IPS-18a (cell line): ENCODE results near the gene ATP2B3.
A peak's percentile ranks its signal among the peaks of the same experiment; 100 is the strongest.

Source experiments
- H3K27ac ChIP-seq: one replicate; pipeline ENCODE4 v1.5.1; 2013; ENCODE audit warnings: low read length
- H3K27me3 ChIP-seq: one replicate; pipeline ENCODE4 v1.6.1; 2013; ENCODE audit warnings: mild to moderate bottlenecking, low read length; ENCODE audit not compliant: control insufficient read depth, insufficient read depth
- H3K36me3 ChIP-seq: one replicate; pipeline ENCODE4 v1.6.1; 2013; ENCODE audit warnings: low read depth, low read length; ENCODE audit not compliant: control insufficient read depth
- H3K4me1 ChIP-seq: one replicate; pipeline ENCODE4 v1.6.1; 2013; ENCODE audit warnings: low read depth, low read length; ENCODE audit not compliant: control insufficient read depth
- H3K4me3 ChIP-seq: one replicate; pipeline ENCODE4 v1.5.1; 2013; ENCODE audit warnings: low read length
- H3K9ac ChIP-seq: one replicate; pipeline ENCODE4 v1.6.1; 2013; ENCODE audit warnings: mild to moderate bottlenecking, low read length, moderate library complexity
- H3K9me3 ChIP-seq: one replicate; pipeline ENCODE4 v1.6.1; 2013; ENCODE audit warnings: low read depth, low read length; ENCODE audit not compliant: control insufficient read depth

The ATP2B3 gene

DNA sequence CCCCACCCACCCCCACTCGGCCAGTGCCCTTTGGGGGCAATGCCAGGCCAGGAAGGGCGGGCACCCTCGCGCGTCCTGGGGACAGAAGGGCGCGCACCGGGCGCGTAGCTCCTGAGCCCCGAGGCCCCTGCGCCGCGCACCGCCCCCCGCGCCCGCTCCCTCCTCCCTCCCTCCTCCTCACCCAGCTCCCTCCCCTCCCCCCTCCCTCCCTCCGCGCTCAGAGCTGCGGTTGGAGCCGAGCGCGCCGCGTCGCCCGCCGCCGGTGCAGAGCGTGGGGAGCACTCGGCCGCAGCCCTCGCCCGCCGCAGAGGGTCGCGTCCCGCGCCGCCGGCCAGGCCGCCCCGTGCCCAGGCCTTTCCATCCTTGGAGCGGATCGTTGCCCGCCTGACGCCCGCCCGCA, at the start of gene ATP2B3:
TSS of gene ATP2B3 (plus strand) at position 220 of the 400 bp plus-strand sequence. CDS start 18,606 bp downstream, outside the sequence.
- Histone ChIP-seq H3K4me3 (peak within 1 kb of the TSS; percentile 24), H3K9me3 (peaks cover 5% of the 10 kb centered on the region), H3K9ac (no peak within 1 kb of the TSS), H3K27ac (no peak within 1 kb of the TSS), H3K27me3 (peaks cover 53% of the 10 kb centered on the region), H3K4me1 (no peaks in the 10 kb centered on the region), H3K36me3 (no peaks in the 10 kb centered on the region)

GRCh38 chrX:153468008-153468580, 49.3 kb upstream of the ATP2B3 start:
- Histone ChIP-seq H3K9ac (no peak overlapping the region), H3K9me3 (no peaks in the 10 kb centered on the region), H3K4me3 (no peak overlapping the region), H3K27me3 (no peaks in the 10 kb centered on the region), H3K27ac (no peak overlapping the region), H3K36me3 (no peaks in the 10 kb centered on the region), H3K4me1 (no peaks in the 10 kb centered on the region)

- no peak overlapping the region for H3K27ac ChIP-seq
- H3K9ac ChIP-seq = peak overlapping the region; percentile 50
- peak overlapping the region; percentile 77 for H3K4me3 ChIP-seq
- H3K4me1 ChIP-seq = no peaks in the 10 kb centered on the region
- H3K27me3 ChIP-seq = peaks cover under 1% of the 10 kb centered on the region
- H3K36me3 ChIP-seq = no peaks in the 10 kb centered on the region
- no peaks in the 10 kb centered on the region for H3K9me3 ChIP-seq
Measured at GRCh38 chrX:153469811-153470410, 47.5 kb upstream of the ATP2B3 start.

GRCh38 chrX:153470411-153471363, 46.8 kb upstream of the ATP2B3 start, which contains the start of gene HAUS7:
Gene HAUS7, minus strand, starts transcription at chrX:153470576. Its CDS starts 19 bp downstream, at chrX:153470557.
- Histone ChIP-seq H3K27me3 (peaks cover 9% of the 10 kb centered on the region), H3K9me3 (no peaks in the 10 kb centered on the region), H3K27ac (no peak within 1 kb of the TSS)

GRCh38 chrX:153471663-153472280, 45.7 kb upstream of the ATP2B3 start:
- Histone ChIP-seq H3K4me1 (no peaks in the 10 kb centered on the region), H3K4me3 (no peak overlapping the region), H3K9me3 (no peaks in the 10 kb centered on the region)

More at GRCh38 chrX:153470411-153471363, 46.8 kb upstream of the ATP2B3 start, which contains the start of gene HAUS7:
- Histone ChIP-seq H3K4me1 (no peaks in the 10 kb centered on the region), H3K36me3 (no peaks in the 10 kb centered on the region), H3K4me3 (peak within 1 kb of the TSS; percentile 77), H3K9ac (peak within 1 kb of the TSS; percentile 50)

DNA sequence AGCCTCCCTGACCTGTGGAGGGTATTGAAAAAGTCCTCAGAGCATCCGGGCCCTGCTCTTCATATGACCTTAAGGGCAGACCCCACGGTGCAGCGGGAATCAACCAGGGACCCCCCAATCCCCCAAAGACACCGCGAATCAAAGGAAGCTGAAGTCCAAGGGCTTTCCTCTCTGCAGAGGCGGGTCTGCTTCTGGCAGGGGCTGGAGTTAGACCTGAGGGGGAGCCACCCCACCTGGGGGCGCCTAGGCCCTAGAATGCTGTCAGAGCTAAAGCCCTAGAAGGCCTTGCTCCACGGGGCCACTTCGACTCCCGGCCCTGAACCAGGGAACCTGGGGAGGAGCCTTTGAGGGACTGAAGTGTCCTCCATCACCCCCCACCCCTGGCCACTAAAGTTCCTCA, 44.3 kb upstream of the ATP2B3 start:
- H3K9me3 ChIP-seq = no peaks in the 10 kb centered on the region
- H3K4me1 ChIP-seq = peaks cover 7% of the 10 kb centered on the region
- no peak overlapping the region for H3K9ac ChIP-seq
- H3K4me3 ChIP-seq = no peak overlapping the region
- H3K27me3 ChIP-seq = peaks cover 17% of the 10 kb centered on the region
- H3K36me3 ChIP-seq = no peaks in the 10 kb centered on the region
- no peak overlapping the region for H3K27ac ChIP-seq

More at GRCh38 chrX:153471663-153472280, 45.7 kb upstream of the ATP2B3 start:
- Histone ChIP-seq H3K27ac (no peak overlapping the region), H3K9ac (no peak overlapping the region), H3K27me3 (peaks cover 17% of the 10 kb centered on the region), H3K36me3 (no peaks in the 10 kb centered on the region)

GRCh38 chrX:153474266-153474665, 43.2 kb upstream of the ATP2B3 start:
- H3K36me3 ChIP-seq = no peaks in the 10 kb centered on the region
- peaks cover 7% of the 10 kb centered on the region for H3K4me1 ChIP-seq
- no peak overlapping the region for H3K27ac ChIP-seq
- H3K9ac ChIP-seq = no peak overlapping the region
- H3K9me3 ChIP-seq = no peaks in the 10 kb centered on the region
- peaks cover 17% of the 10 kb centered on the region for H3K27me3 ChIP-seq
- no peak overlapping the region for H3K4me3 ChIP-seq

DNA sequence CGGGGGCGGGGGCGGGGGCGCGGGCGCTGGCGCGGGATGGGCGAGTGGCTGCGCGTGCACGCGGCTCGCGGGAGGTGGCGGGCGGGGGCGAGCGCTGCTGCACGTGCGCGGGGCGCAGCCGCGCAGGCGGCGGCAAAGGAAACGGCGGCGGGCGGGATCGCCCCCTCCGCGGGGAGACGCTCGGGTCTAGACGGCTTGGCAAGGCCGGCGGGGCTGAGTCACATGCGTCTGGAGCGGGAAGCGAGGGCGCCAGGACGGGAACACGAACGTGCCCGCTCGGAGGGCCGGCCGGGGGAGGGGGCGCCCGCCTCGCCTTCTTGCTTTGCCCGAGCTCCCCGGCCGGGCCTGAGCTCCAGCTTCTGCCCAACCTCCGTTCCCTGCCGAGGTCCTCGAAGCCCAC, 42.7 kb upstream of the ATP2B3 start:
- Histone ChIP-seq H3K27ac (no peak overlapping the region), H3K9me3 (no peaks in the 10 kb centered on the region), H3K4me1 (peaks cover 7% of the 10 kb centered on the region), H3K9ac (no peak overlapping the region), H3K36me3 (no peaks in the 10 kb centered on the region), H3K4me3 (no peak overlapping the region), H3K27me3 (peaks cover 17% of the 10 kb centered on the region)

DNA sequence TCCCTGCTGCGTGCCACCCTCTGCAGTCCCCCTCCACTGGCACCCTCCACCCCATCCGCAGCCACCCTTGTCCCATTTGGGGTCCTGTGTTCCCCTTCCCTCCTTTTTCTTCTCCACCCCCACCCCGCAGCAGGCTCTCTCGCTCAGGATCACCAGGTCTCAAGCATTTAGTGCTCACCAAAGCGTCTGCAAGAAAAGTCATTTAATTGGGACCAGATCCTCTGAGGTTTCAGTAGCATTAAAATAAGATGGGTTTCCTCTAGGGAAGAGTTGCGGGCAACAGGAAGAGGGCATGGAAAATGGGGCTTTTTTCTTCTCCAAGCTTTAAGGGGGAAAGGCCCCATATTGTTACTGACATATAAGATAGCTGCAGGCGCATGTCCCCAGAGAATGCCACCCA, 42.2 kb upstream of the ATP2B3 start:
- H3K9me3 ChIP-seq = no peaks in the 10 kb centered on the region
- H3K27ac ChIP-seq = no peak overlapping the region
- H3K27me3 ChIP-seq = peaks cover 17% of the 10 kb centered on the region
- H3K9ac ChIP-seq = no peak overlapping the region
- H3K36me3 ChIP-seq = no peaks in the 10 kb centered on the region
- peaks cover 7% of the 10 kb centered on the region for H3K4me1 ChIP-seq
- H3K4me3 ChIP-seq = no peak overlapping the region

DNA sequence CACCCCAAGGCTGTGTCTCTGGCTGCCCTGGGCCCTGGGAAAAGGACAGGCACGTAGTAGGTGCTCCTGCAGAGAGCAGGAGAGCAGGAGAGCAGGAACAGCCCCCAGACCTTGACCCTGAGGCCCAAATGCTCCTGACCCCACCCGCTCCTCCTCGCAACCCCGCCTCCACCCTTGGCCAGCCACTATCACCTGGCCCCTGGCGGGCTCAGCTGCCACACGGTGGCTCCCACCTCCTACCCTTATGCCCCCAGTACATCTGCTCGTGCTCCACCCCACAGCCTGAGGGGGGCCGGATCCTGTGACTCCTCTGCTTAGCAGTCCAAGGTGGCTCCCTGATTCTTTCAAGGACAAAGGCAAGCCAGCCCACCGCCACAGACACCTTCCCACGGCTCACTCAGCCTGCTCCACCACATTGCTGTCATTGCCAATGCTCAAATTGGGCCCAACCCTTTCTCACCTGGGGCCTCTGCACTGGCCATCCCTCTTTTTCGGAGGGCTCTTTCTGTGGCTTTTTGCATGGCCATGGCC, 41.6 kb upstream of the ATP2B3 start:
- peaks cover 7% of the 10 kb centered on the region for H3K4me1 ChIP-seq
- H3K27ac ChIP-seq = no peak overlapping the region
- H3K36me3 ChIP-seq = no peaks in the 10 kb centered on the region
- no peaks in the 10 kb centered on the region for H3K9me3 ChIP-seq
- peaks cover 17% of the 10 kb centered on the region for H3K27me3 ChIP-seq
- H3K9ac ChIP-seq = no peak overlapping the region
- no peak overlapping the region for H3K4me3 ChIP-seq
